ENCODE results near the gene CD200. TPM values are rescaled to one million over a fixed set of nuclear protein-coding genes. Genes with fewer than 3 reads are reported as not detected.
A peak's percentile ranks its signal among the peaks of the same experiment; 100 is the strongest.

Gene CD200
- total RNA-seq, 2 donors from 2014 or later: 34.5 to 63.3 TPM

- ATAC-seq: no peak
These were observed 13.3 kb upstream of the CD200 start for GRCh38 chr3:112319516-112320276.

GRCh38 chr3:112320691-112321090, 12.3 kb upstream of the CD200 start:
- H3K36me3 Mint-ChIP-seq: no peaks in the 10 kb centered on the region
- DNase-seq (ENCODE audit: low spot score in 2 of 2) (no peak), ATAC-seq (no peak)
- no peak overlapping the region for H3K27ac Mint-ChIP-seq
- H3K9me3 Mint-ChIP-seq: no peaks in the 10 kb centered on the region

More at GRCh38 chr3:112319516-112320276, 13.3 kb upstream of the CD200 start:
- H3K36me3 Mint-ChIP-seq: peaks cover 0 to 6% of the 10 kb centered on the region in 2 donors
- no peak for DNase-seq (ENCODE audit: low spot score in 2 of 2)
- no peak overlapping the region for H3K27ac Mint-ChIP-seq
- H3K9me3 Mint-ChIP-seq: peaks cover 0 to 5% of the 10 kb centered on the region in 2 donors

- DNase-seq (ENCODE audit: low spot score in 2 of 2) (no peak), ATAC-seq (no peak)
- Mint-ChIP-seq H3K36me3 (no peaks in the 10 kb centered on the region), H3K9me3 (no peaks in the 10 kb centered on the region), H3K27ac (no peak overlapping the region)
These were observed 10.9 kb upstream of the CD200 start for GRCh38 chr3:112321867-112322652.

- DNase-seq (ENCODE audit: low spot score in 2 of 2): no peak
- no peaks in the 10 kb centered on the region for H3K9me3 Mint-ChIP-seq
- peak; percentile 100 for ATAC-seq
- H3K36me3 Mint-ChIP-seq: no peaks in the 10 kb centered on the region
- no peak overlapping the region for H3K27ac Mint-ChIP-seq
These were observed 5.5 kb upstream of the CD200 start for GRCh38 chr3:112327371-112327951.

- no peak for DNase-seq (ENCODE audit: low spot score in 2 of 2)
- no peak for ATAC-seq
- Mint-ChIP-seq H3K9me3 (no peaks in the 10 kb centered on the region), H3K36me3 (peaks cover 16 to 34% of the 10 kb centered on the region in 2 donors), H3K27ac (peak overlapping the region in 1 of 2 donors; percentile 97)
These were observed 1.1 kb upstream of the CD200 start for GRCh38 chr3:112331851-112332250.

GRCh38 chr3:112333381-112334317, 693 bp downstream of the CD200 start:
- ATAC-seq (peak; percentile 36 to 62), DNase-seq (ENCODE audit: low spot score in 2 of 2) (peak in 1 of 2 donors; percentile 37)
- Mint-ChIP-seq H3K9me3 (no peaks in the 10 kb centered on the region), H3K36me3 (peaks cover 22 to 34% of the 10 kb centered on the region in 2 donors), H3K27ac (peak overlapping the region; percentile 96 to 97)

GRCh38 chr3:112334691-112335433, 1.9 kb downstream of the CD200 start:
- peaks cover 31 to 40% of the 10 kb centered on the region in 2 donors for H3K36me3 Mint-ChIP-seq
- H3K9me3 Mint-ChIP-seq: no peaks in the 10 kb centered on the region
- no peak for DNase-seq (ENCODE audit: low spot score in 2 of 2)
- ATAC-seq: no peak
- peak overlapping the region; percentile 96 to 97 for H3K27ac Mint-ChIP-seq

GRCh38 chr3:112335434-112335781, 2.5 kb downstream of the CD200 start:
- Mint-ChIP-seq H3K9me3 (no peaks in the 10 kb centered on the region), H3K27ac (peak overlapping the region; percentile 90 to 97), H3K36me3 (peaks cover 35 to 40% of the 10 kb centered on the region in 2 donors)
- DNase-seq (ENCODE audit: low spot score in 2 of 2): no peak
- peak in 1 of 2 donors; percentile 22 for ATAC-seq

- no peak for DNase-seq (ENCODE audit: low spot score in 2 of 2)
- no peaks in the 10 kb centered on the region for H3K9me3 Mint-ChIP-seq
- H3K36me3 Mint-ChIP-seq: peaks cover 41 to 55% of the 10 kb centered on the region in 2 donors
- peak; percentile 84 to 86 for ATAC-seq
- peak overlapping the region; percentile 75 to 85 for H3K27ac Mint-ChIP-seq
These were observed 5.2 kb downstream of the CD200 start for GRCh38 chr3:112338021-112338726.

GRCh38 chr3:112338727-112339056, 5.7 kb downstream of the CD200 start:
- Mint-ChIP-seq H3K36me3 (peaks cover 36 to 58% of the 10 kb centered on the region in 2 donors), H3K27ac (peak overlapping the region; percentile 75 to 85), H3K9me3 (no peaks in the 10 kb centered on the region)
- peak; percentile 7 to 17 for ATAC-seq
- no peak for DNase-seq (ENCODE audit: low spot score in 2 of 2)

GRCh38 chr3:112339134-112339533, 6.2 kb downstream of the CD200 start:
- Mint-ChIP-seq H3K36me3 (peaks cover 32 to 58% of the 10 kb centered on the region in 2 donors), H3K27ac (peak overlapping the region; percentile 31 to 41), H3K9me3 (no peaks in the 10 kb centered on the region)
- DNase-seq (ENCODE audit: low spot score in 2 of 2) (no peak), ATAC-seq (no peak)

- ATAC-seq: no peak
- Mint-ChIP-seq H3K9me3 (no peaks in the 10 kb centered on the region), H3K27ac (peak overlapping the region; percentile 31 to 41), H3K36me3 (peaks cover 30 to 62% of the 10 kb centered on the region in 2 donors)
- DNase-seq (ENCODE audit: low spot score in 2 of 2): no peak
These were observed 6.7 kb downstream of the CD200 start for GRCh38 chr3:112339609-112340008.

- H3K9me3 Mint-ChIP-seq: no peaks in the 10 kb centered on the region
- no peak for DNase-seq (ENCODE audit: low spot score in 2 of 2)
- H3K36me3 Mint-ChIP-seq: peaks cover 28 to 73% of the 10 kb centered on the region in 2 donors
- peak in 1 of 2 donors; percentile 17 for ATAC-seq
- H3K27ac Mint-ChIP-seq: peak overlapping the region in 1 of 2 donors; percentile 8
These were observed 8.4 kb downstream of the CD200 start for GRCh38 chr3:112341386-112341785.

GRCh38 chr3:112345681-112346080, 12.7 kb downstream of the CD200 start:
- no peak for ATAC-seq

GRCh38 chr3:112346491-112347122, 13.7 kb downstream of the CD200 start:
- DNase-seq (ENCODE audit: low spot score in 2 of 2) (no peak), ATAC-seq (no peak)
- H3K9me3 Mint-ChIP-seq: no peaks in the 10 kb centered on the region
- H3K36me3 Mint-ChIP-seq: peaks cover 47 to 92% of the 10 kb centered on the region in 2 donors
- H3K27ac Mint-ChIP-seq: peak overlapping the region; percentile 0 to 73

More at GRCh38 chr3:112345681-112346080, 12.7 kb downstream of the CD200 start:
- Mint-ChIP-seq H3K36me3 (peaks cover 47 to 90% of the 10 kb centered on the region in 2 donors), H3K9me3 (no peaks in the 10 kb centered on the region), H3K27ac (peak overlapping the region in 1 of 2 donors; percentile 0)
- no peak for DNase-seq (ENCODE audit: low spot score in 2 of 2)

All from activated naive CD4-positive, alpha-beta T cell treated with anti-CD3 and anti-CD28 coated beads, Interleukin-2, amount 50 U/mL, for 72 hours (primary cell).